Medulla oblongata (tissue), 1 donor: Measurements from ENCODE around the gene BMPR1A.

Source experiments
- DNase-seq: peaks from one replicate; pipeline ENCODE4 v3.0.0-alpha.2; 2015; ENCODE audit errors: extremely low spot score

BMPR1A gene

DNA sequence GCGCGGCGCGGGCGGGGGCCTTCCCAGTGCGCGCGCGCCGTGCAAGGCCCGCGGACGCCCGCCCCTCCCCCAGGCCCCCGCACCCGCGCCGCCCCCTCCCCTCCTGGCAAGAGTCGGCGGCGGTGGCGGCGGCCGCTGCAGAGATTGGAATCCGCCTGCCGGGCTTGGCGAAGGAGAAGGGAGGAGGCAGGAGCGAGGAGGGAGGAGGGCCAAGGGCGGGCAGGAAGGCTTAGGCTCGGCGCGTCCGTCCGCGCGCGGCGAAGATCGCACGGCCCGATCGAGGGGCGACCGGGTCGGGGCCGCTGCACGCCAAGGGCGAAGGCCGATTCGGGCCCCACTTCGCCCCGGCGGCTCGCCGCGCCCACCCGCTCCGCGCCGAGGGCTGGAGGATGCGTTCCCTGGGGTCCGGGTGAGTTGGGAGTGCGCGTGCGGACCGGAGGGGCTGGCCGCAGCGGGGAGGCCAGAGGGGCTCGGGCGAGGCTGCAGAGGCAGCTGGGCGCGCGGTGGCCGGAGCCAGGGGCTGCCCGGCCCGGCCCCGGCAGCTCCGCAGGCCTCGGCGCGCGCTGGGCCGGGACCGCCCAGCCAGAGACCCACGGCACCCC lies at the start of gene BMPR1A:
Gene BMPR1A (plus strand): TSS at position 109 of the 602 bp plus-strand sequence. CDS start 119,400 bp downstream, outside the sequence.
- DNase-seq, result no peak

DNA sequence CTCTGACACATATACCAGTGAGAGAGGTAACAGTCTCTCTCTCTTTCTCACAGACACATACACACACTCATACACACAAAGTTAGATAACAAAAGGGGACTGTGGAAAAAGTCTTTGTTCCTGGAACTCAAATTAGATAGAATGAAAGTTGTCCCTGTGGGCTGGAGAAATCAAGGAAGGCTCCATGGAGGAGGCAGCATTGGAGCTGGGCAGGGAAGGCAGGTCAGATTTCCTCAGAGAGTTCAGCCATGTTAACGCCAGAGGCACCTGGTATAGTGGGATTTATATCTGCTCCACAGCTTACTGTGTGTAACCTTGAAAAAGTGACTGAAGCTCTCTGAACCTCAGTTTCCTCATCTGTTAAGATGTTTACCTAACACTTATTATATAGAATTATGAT lies 49.4 kb upstream of the BMPR1A start:
- no peak for DNase-seq

DNA sequence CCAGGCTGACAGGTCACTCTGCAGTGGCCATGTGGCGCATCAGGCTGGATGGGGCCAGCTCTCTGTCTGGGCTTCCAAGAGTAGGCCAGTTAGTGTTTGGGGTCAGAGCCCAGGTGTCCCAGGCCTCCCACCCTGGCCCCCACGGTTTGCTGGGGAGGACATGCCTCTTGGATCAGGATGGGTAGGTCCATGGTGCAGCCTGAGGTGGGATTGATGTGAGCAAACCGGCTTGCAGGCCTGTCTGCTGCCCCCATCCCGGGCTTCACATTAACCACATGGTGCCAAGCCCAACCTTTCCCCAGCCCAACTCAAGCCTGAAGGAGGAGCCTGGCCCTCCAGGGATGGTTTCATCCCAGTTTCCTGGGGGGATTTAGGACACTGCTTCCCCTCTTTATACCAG lies 48.9 kb upstream of the BMPR1A start:
- no peak for DNase-seq

DNA sequence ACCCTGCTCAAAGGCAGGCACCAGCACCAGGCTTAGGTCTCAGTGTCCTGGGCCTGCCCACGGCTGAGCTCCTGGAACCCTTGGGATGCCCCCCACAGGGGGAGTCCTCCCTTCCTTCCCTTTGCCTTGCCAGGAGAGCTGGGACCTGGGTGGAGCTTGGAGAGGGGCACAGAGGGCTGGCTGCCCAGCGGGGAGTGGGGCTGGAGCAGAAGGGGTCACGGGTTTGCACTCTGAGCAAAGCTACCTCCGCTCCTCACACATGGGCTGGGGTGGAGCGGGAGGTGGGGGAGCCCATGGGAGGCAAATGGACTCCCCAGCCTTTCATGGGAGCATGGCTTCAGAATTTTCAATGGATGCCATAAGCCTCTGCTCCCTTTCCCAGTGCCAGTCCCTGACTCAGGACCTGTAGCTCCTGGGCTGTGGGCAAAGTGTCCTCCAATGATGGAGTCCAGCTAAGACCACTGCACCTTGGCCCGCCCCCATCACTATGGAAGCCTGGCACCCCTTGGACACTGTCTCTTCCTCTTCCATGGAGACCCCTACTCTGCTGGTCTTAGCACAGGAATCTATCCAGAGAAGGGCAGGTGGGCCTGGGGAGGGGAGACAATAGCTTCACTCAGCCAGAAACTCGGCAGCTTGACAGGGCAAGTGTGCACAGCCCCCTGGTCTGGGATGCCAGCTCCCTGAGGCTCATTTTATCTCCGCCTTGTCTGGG lies 48.2 kb upstream of the BMPR1A start:
- DNase-seq, result no peak

DNA sequence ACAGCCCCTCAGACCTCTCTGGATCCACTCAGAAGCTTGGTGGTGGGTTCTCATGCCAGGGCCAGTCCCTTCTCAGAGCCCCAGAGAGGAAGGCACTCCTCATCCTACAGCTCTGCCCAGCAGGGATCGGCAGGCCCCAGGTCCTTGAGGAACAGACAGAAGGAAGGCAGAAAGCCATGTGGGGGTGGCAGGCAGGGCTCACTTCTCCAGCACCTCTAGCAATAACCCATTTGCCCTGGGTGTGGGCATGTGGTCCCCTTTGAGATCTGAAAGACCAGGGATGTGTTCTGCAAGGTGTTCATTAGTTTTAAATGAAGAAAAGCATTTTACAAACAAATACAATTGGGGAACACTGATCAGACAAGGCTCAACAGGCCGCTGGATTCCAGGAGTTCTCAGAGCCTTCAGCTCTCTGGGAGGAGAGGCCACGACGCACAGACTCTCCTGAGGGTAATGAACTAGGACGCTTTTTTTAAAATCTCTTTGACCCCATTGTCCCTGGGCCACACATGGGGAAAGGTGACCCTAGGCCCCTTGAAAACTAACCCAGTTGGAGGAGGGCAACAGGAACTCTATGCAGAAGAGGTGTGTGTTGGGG lies 47.5 kb upstream of the BMPR1A start:
- DNase-seq, result no peak

DNA sequence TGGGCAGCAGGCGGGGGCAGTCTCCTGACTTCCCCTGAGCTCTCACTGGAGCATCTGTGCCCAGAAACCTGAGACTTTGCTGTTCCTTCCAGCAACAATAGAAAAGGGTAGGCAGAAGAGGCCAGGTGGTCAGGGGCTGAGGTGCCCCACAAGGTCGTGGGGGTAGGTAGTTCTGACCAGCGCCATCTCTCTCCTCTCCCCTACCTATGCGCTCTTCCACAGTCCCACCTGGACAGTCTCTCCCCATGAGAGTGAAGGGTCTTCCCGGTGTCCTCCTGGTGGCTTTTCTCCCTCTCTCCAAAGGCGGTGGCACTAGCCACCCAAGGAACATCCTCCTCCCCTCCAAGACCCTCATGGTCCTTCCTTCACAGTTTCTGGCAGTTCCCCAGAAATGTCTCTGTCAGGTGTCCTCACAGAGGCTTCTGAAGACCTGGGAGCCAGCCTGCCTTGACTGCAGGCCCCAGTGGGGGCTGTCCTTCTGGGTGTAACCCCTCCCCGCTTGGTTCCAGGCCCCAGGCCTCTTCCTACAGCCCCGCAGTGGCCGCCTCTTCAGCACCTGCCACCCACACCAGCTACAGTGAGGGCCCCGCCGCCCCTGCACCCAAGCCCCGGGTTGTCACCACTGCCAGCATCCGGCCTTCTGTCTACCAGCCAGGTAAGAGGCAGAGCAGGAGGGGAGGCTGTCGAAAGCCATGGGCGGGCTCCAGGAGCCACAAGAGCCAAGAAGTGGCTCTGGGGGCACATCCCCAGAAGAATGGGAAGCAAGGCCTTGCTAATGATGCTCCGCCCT lies 46.8 kb upstream of the BMPR1A start:
- DNase-seq, result no peak

DNA sequence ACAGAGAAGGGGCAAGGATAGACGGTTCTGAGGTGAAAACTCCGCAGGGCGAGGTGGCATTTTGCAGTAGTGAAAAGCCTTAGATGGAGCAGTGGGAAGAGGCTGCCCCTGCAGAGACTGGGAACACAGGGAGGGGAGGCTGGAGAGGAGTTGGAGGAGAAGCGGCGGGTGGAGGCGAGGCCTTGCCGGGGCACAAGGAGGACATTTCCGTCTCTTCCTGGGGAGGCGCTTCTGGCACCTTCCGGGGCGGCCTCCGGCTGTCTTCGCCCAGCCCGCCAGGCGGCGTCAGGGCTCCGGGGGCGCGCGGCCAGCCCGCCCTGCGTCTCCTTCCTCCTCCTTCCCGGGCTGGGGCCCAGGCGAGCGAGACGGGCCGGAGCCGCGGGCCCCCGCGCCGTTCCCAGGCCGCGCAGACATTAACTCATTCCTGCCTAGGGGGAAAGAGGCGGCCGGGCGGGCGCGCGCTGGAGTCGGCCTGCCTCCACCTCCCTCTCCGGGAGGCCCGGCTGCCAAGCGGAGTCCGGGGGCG lies 45.4 kb upstream of the BMPR1A start:
- peak; percentile 93 for DNase-seq

DNA sequence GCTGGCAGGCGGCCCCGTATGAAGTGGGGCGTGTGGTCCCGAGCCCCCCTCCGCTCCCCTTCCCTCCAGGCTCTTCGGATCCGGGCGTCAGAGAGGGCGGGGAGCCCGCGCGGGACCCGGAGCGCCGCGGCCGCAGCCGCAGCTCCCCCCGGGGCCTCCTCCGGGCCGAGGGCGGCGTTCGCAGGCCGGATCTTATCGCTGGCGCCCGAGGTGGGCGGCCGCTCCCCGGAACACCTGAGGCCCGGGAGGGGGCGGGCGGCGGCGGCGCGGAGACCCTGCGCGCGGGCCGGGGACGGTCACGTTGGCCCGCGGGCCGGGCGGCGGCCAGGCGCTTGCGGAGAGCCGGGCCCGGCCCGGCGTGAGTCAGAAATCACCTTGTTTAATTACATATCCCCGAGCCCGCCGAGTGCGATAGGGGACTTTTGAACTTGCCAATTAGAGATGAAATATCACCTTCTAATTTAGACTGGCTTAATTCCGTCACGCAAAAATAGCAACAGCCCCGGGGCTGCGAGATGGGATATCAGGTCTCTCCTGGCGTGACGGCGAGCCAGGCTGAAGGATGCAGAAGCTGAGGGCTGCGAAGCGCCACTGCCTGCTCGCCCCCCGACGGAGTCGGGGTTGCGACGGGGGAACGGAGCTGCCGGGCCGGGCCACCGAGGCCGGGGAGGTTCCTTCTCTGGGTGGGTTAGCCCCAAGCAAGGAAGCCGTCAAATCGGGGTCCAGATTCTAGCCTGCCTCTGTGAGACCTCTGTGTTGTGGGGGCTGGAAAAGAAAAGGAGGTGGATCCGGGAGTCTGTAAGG lies 44.7 kb upstream of the BMPR1A start:
- peak; percentile 38 for DNase-seq

DNA sequence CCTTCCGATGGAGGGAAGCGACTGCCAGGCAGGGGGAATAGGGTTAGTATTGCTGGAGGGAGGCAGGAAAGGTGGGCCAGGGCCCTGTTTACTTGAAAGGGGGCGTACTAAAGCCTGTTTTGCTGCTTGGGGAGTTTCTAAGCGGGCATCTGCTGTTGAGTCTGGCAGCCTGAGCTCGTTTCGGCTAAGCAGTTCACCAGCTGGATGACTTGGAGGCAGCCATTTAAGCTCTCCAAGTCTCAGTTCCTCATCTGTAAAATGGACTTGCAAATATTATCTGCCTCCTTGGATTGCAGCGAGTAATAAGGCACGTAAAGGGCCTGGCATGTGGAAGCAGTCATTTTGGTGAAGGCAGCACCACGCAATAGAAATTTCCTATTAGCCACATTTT lies 44.1 kb upstream of the BMPR1A start:
- no peak for DNase-seq

DNA sequence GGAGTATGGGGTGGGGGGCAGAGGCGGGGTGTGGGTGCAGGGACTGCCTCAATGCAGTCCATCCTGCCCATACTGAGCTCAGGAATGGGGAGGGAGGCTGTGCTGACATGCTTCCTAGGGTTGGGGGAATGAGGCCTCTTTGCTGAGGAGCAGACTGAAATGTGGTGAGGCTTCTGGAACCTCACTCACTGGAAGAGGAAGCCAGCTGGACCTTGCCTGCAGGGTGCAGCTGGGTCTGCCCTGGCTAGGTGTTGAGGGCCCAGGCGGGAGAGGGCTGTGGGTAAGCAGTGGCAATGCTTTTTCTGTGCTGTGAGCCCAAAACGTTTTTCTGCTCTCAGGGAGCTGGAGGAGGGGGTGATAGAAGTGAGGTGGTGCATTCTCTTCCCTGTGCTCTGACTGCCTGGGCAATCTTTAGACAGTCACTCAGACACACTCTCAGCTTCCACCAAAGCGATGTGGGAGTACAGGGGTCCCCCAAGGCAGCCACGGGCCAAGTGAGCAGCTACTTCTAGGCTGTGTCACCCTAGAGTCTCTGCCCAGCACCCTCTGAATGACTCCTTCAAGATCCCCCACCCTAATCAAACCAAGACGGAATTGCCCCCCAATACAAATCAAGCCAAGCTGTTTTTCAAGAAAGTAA lies 41.1 kb upstream of the BMPR1A start:
- no peak for DNase-seq

DNA sequence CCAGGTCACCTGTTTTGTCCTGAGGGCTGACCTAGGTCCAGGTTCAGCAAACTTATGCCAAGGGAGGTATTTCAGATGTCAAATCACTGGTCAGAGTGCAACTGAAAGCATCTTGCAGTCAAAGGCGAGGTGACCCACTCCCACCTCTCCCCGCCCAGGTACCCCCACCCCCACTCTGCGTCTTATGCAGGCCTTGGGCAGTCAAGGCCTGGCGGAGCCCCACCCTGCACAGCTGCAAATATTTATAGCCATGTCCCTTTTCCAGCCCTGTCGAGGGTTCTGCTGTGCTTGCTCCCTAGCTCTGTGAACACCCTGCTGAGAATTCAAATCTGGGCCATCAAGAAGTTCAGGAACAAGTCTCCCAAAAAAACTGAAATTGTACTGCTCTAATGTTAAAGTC lies 40.6 kb upstream of the BMPR1A start:
- no peak for DNase-seq

DNA sequence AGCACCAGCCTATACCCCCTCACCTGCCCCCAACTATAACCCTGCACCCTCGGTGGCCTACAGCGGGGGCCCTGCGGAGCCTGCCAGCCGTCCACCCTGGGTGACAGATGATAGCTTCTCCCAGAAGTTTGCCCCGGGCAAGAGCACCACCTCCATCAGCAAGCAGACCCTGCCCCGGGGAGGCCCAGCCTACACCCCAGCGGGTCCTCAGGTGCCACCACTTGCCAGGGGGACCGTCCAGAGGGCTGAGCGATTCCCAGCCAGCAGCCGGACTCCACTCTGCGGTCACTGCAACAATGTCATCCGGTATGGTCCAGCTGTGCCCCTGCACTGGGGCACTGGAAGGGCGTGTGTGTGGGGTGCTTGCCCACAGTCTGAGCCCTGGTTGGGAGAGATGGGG lies 40.0 kb upstream of the BMPR1A start:
- no peak for DNase-seq

DNA sequence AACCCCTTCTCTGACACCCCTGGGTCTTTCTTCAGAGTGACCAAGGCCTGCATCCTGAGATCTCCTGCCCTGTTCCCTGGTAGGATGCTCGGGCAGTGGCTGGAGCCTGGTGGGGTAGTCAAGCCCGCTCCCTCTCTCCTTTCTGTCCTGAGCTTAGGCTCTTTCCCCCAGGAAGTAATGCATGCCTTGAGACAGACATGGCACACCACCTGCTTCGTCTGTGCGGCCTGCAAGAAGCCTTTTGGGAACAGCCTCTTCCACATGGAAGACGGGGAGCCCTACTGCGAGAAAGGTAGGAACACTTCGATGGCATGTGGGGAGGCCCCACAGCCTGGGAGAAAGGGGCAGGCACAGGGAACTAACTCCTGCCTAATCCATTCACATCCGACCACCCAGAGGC lies 37.9 kb upstream of the BMPR1A start:
- no peak for DNase-seq

DNA sequence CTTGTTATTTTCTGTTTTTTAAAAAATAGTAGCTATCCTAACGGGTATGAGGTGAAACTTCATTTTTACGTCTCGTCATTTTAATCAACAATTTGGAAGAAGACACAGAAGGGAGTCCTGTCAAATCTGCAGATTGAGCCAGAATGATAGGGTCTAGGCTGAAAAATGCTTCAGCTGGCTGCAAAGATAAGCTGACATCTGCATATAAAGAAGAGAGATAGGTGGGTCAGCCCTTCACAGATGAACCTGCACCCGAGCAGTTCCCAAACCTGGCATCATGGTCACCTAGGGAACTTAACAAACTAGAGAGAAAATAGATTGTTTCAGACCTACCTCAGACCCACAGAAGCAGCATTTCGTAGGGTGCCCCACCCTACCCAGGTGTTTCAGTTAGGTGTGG lies 35.2 kb upstream of the BMPR1A start:
- DNase-seq, result no peak

DNA sequence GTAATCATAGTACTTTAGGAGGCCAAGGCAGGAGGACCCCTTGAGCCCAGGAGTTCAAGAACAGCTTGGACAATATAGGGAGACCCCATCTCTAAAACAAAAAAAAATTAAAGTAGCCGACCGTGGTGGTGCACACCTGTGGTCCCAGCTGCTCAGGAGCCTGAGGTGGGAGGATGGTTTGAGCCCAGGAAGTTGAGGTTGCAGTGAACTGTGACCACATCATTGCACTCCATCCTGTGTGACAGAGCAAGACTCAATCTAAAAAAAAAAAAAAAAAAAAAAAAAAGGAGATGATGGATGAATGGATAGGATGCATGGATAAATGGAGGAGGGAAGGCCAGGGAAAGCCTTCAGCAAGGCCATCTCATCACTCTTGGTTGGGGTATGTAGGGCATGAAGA lies 33.4 kb upstream of the BMPR1A start:
- DNase-seq, result no peak

DNA sequence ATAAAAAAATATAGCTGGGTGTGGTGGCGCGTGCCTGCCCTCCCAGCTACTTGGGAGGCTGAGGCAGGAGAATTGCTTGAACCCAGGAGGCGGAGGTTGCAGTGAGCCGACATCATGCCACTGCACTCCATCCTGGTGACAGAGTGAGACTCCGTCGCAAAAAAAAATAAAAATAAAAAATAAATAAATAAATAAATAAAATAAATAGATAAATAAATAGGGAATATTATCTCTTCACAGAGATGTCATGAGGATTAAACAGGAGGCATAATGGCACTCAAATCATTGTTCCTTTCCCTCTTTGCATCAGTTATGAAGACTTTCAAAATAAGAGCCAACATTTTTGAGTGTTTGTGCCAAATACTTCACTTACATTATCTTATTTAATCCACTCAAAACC lies 32.0 kb upstream of the BMPR1A start:
- DNase-seq, result no peak

DNA sequence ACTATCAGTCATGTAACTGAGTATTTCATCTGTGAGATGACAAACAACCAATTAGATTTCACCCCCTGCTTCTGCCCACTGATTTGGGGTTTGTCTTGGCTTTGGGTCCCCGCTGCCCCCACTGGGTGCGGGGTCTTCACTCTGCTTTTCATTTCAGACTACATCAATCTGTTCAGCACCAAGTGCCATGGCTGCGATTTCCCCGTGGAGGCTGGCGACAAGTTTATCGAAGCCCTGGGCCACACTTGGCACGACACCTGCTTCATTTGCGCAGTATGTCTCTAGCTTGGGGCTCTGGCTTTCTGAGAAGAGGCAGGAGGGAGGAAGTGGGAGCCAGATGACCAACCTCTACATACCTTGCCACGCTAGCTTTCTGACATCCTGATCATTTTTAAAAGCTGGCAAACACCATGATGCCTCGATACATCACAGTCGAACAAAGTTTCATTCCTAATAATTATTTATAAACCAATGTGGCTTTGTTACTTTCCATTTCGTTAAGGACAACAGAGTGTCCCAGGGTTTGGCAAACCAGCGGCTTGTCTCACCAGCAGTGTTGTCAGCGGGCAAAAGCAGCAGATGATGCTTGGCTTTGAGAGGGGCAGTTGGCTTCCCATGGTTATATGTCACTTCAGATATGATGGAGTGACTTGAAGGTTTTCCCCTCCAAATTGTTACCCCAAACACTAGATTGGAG lies 30.3 kb upstream of the BMPR1A start:
- DNase-seq, result no peak

DNA sequence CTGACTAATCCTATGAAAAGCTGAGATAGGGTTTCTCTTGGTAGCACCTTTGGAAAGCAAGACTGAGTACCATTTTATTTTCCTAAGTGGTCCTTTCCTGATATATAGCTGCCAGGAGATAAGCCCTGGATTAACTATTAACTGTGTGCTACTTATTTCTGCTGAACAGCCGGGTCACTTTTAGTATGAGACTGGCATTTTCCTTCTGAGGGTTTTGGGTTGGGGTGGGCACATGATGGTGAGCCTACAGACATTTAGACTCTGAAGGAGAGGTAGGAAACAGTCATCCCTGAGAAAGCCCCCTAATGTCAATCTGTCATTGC lies 29.8 kb upstream of the BMPR1A start:
- no peak for DNase-seq

DNA sequence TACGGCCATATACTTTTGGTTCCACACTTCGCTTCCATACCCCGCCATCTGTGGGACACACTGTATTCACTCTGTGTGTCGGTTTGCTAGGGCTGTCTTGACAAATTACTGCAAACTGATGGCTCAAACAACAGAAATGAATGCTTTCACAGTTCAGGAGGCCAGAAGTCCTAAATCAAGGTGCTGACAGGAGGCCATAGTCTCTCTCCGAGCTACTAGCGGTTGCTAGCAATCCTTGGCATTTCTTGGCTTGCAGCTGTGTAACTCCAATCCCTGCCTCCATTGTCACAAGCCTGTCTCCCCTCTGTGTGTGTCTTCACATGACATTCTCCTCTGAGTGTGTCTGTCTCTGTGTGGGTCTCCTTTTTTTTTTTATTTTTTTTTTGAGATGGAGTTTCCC lies 28.9 kb upstream of the BMPR1A start:
- DNase-seq, result peak; percentile 65

DNA sequence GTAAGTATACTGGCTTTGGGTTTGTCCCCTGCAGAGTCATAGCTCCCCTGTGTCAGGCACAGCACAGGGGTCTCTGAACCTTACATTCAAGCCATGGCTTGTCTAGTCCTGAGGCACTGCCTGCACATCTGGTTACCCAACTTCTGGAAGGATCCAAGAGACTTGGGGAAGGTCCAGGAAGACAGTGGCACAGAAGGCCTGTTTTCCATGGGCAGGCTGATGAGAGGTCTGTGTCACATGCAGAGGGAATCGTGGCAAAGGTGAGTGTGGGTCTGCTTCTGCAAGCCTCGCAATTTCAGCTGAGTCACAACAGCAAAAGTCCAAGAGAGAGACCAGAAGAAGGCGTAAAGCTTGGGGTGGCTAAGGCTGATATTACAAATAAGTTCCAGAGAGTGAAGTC lies 28.4 kb upstream of the BMPR1A start:
- DNase-seq, result no peak

DNA sequence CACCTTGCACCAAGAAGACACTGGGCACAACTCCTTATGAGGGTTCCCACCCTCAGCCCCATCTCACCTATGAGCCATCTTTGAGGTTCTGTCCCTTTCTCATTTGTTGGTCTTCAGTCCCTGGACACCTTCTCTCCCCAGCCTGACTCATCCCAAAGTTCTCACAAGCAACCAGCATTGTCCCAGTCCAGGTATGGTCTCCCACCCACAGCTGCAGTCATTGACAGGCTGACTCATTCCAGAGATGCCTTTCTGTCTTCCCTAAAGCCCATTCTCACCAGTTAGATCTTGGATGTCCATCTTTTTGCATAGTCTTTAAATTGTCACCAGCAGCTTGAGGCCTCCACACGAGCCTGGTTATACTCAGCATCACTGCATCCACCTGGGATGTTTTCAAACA lies 26.7 kb upstream of the BMPR1A start:
- no peak for DNase-seq
